Testis (tissue), 2 donors: ENCODE data around the gene ZNF827.

Source experiments
- POLR2A ChIP-seq: fragments of 450-650 bp; IDR thresholded peaks from one replicate; pipeline ENCODE4 v1.6.1; 2017; ENCODE audit warnings: antibody characterized with exemption, mild to moderate bottlenecking, moderate library complexity
- TF ChIP-seq, protein P1 (sequence below), 3 experiments: fragments of 450-650 bp in 2 of 3; fragments of 200-600 bp in 1 of 3; sonication (generic) in 1 of 3; IDR thresholded peaks; one replicate each; pipeline ENCODE4 v1.5.1; 2016 to 2019; ENCODE audit warnings: antibody characterized with exemption in 3 of 3, mild to moderate bottlenecking in 2 of 3, moderate library complexity in 1 of 3

GRCh38 chr4:145852256-145852839, 86.3 kb downstream of the ZNF827 start:
- TF ChIP-seq, protein P1, sequence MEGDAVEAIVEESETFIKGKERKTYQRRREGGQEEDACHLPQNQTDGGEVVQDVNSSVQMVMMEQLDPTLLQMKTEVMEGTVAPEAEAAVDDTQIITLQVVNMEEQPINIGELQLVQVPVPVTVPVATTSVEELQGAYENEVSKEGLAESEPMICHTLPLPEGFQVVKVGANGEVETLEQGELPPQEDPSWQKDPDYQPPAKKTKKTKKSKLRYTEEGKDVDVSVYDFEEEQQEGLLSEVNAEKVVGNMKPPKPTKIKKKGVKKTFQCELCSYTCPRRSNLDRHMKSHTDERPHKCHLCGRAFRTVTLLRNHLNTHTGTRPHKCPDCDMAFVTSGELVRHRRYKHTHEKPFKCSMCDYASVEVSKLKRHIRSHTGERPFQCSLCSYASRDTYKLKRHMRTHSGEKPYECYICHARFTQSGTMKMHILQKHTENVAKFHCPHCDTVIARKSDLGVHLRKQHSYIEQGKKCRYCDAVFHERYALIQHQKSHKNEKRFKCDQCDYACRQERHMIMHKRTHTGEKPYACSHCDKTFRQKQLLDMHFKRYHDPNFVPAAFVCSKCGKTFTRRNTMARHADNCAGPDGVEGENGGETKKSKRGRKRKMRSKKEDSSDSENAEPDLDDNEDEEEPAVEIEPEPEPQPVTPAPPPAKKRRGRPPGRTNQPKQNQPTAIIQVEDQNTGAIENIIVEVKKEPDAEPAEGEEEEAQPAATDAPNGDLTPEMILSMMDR (IDR thresholded peaks at IDR 0.05) = no peak
- TF ChIP-seq POLR2A = no peak
